NCI-H748 treated with DMSO at 0.1 percent for 48 hours (cell line): ENCODE measurements around the gene EML5.
"Not testable (repeated sequence)": the region's sequence is repeated elsewhere in the genome, so short reads cannot be mapped to it uniquely, and the experiment has no call there.

Source experiments
- DNase-seq: peaks from one replicate; lab custom pipeline; 2025; lab: John Stamatoyannopoulos, UW

The EML5 gene

DNA sequence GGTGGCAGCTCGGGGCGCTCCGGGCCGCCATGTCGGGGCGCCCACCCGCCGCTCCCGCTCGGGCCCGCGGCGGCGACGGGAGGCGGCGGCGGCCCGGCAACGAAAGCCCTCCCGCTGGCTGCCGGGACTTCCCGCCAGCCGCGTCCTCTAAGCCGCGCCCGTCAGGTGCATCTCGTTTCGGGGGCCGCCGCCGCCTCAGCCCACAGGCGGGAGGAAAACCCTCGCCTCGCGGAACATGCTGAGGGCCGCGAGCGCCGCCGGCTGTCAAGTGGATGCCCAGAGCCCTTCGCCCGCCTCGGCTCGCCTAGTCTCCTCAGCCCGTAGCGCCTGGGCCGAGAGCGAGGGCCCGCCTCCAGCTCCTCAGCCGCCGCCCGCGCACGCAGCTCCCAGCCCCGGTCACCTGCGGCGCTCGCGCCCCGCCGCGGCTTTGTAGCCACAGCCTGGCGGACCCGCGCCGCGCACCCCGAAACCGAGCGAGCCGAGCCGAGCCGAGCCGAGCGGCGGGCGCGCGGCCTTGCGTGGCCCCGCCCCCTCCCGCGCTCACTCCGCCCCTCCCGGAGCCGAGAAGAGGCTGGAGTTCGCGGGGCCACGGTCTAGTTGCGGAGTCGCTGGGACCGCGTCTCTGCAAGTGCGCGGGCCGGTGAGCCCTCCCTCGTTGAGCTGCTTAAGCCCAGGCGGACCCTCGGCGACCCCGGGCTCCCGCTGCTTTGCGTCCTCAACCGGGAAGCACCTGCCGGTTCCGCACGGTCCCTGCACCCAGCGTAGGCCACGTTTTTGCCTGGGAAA, at the start of gene EML5:
Gene EML5 (minus strand): TSS at position 481 of the 786 bp plus-strand sequence. CDS start 450 bp downstream, at position 31.
- DNase-seq: peak; percentile 82

DNA sequence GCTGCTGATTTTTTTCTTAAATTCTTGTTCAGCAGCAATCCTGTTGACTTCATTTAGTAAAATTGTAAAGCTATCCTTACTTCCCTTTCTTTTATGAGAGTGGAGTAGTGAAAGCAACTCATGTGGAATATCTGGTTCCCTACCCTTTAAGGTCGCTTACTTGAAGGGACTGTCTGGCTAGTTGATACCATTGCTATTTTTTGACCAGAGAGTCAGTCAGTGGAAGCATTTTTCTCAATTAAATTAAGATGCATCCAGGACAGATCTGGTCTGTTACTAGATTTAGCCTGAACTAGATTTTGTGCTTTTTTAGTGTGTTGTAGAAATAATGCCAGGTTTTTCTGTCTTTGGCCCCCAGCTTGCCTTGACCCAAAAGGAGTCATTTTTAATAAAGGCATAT, 49.7 kb upstream of the EML5 start:
- no peak for DNase-seq

DNA sequence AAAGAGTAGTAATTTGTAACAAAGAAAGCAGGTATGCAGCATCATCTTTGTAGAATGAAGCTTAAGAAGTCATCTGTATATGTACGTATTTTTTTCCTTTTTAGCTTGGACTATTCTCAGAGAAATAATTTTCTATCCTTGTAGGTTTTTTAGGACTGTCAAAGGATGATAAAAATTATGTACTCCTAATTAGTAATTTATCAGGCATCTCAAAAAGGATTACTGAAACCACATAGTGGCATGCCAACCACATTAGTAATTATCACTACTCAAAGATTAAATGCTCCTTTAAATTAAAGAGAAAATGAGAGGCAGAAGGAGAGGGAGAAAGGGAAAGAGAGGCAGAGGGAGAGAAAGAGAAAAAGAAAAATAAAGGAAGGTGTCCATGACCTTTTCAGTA, 49.0 kb upstream of the EML5 start:
- DNase-seq: no peak

DNA sequence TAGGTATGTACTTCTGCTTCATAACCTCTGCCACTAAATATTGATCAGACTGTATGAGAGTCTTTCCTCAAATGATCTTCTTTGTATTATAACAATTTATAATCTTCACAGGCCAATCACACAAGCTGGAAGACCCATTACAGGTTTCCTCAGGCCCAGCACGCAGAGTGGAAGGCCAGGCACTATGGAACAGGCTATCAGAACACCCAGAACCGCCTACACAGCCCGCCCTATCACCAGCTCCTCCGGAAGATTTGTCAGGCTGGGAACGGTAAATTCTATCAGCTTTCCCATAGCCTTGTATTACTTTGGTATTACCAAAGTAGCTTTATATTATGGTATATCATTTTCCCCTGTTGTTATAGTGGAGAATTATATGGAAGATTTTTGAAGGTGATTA, 48.2 kb upstream of the EML5 start:
- no peak for DNase-seq

DNA sequence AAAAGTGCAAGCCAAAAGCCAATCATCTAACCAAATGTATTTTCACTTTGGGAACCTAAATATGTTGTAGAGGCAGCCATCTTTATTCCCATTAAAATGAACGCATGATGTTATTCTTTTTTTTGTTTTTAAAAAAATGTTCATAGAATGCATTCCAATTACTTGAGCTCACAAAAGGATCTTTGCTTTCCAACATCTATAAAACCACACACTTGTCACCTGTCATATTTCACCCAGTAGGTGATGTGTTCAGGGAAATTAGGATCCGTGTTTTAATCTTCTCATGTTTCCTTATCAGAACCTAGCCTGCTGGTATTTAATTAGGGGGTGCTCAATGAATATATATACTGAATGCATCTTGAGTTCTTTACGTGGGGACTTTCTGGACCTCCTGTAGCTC, 45.3 kb upstream of the EML5 start:
- DNase-seq: no peak

DNA sequence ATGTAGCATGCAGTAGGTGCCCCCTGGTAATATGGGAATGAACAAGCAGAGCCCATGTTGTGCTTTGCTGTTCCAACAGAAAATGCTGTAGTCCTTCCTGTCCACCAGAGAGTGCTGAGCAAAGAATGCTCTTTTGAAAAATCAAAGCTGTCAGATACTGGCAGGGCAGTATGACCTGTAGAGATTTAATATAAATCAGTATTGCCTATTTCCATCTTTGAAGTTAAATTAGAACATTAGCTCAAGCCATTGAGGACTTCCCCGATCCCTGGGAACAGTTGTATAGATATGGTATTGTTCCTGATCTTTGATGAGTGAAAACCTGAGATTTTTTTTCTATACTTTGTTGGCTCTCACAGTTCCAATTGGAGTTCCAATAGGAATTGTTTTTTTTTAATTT, 44.7 kb upstream of the EML5 start:
- DNase-seq: no peak

DNA sequence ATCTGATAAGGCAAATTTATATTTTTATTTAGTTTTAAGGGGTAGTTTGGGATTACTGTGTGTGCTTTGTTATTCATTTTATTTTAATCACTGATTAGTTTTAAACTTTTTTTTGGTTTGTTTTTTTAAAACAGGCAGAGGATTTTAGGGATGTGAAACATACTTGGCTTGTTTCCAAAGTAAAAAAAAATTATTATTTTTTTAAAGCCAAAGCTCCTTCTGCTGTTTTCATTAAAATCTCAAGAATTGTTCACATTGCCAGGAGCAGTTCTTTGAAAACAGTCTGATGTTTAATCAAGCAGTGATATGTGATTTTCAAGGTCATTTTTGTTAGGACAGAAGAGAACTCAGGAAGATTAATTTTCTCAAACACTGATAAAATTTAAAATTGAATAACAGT, 42.9 kb upstream of the EML5 start:
- DNase-seq: no peak

DNA sequence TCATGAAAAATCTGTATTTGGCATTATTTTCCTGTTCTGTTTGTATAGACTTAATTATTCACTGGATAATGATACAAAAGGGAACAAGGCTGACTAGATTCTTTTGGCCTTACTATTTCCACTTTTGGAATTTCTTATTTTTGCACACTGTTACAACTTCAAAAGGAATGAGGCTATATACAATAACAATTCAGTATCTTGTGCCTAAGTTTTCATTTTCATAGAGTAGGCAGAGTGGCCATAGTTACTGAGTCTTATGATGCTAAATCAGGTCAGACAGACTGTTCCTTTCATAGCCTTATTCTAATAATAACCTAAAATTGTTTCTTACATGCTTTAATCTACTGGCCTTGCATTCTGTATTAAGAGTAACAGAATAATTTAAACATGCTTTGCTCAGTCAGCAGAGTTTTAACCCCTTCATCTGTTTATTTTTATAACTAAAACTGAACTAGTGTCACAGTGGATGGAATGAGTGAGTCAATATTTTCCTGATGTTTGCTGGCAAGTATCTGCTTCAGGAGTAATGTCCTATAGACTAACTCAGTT, 42.2 kb upstream of the EML5 start:
- DNase-seq: no peak

DNA sequence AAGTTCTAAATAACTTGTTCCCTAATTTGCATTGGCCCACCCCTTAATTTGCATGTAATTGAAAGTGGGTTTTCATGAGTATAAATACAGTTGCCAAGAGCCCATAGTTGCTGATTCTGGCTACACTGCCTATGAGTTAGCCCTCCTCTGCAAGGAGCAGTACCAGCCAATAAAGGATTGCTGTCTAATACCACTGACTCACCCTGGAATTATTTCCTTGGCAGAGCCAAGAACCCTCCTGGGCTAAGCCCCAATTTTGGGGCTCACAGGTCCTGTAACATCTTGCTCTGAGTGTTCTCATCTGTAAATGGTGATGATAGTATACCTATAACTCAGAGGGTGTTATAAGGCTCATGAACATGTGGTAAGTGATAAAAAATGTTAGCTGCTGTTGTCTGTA, 38.5 kb upstream of the EML5 start:
- DNase-seq: no peak

DNA sequence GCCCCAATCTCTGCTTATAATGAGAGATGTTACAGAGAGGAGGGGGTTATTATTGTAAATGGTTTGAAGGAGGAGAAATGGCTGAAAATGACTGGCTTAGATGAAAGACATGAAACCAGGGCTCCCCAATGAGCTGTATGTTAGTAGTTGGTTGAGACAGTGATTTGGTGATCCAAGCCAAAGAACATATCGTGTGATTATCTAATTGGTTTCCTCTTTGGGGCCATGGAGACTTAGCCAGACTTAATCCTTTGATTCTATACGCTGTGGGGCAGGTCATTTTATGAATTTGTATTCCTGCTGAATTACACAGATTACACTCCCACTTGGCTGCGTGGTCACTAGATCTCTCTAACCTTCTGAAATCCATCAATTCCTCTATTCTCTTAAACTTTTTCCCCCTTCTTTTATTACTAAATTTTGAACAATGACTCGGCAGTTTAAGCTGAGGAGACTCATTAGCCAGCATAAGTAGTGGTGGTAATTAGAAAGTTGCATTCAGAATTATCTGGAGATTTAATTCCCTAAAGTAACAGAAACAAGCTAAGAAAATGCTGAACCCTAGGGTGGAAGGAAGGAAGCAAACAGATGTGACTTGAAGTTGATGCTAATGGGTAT, 37.0 kb upstream of the EML5 start:
- no peak for DNase-seq

DNA sequence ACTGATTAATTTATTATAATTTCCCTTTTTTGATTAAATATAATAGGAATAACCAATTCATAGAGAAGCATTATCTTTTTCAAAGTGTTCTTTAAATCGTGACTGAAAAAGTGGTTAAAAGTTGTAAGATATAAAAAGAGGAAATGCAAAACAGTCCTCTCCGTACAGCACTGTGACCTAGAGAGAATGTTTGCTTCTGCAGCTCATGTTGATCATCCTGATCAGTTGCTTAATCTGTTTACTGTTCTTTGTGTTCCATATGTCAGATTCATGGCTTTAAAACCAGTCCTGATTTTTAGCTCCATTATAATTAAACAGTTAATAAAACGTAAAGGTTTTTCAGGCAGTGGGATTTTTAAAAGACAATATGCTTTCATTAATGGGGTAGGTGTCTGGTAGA, 36.4 kb upstream of the EML5 start:
- DNase-seq: no peak

DNA sequence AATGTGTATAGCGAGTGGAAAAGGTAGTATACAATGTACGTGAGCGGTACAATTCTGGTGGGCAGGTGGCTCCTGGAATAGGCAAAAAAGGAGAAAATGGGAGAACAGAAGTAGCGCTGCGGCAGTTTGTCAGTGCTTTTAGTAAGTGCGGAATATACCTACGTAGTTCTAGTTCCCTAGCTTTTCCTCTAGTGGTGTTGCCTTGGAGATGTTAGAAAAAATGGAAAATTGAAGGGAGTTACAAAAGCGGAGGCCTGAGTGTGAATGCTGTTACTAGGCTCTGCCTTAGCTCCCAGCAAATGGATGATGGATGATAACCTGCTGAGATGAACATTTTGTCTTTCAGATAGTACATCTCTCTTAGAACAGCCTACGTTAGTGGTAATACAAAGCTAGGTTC, 32.8 kb upstream of the EML5 start:
- DNase-seq: no peak

DNA sequence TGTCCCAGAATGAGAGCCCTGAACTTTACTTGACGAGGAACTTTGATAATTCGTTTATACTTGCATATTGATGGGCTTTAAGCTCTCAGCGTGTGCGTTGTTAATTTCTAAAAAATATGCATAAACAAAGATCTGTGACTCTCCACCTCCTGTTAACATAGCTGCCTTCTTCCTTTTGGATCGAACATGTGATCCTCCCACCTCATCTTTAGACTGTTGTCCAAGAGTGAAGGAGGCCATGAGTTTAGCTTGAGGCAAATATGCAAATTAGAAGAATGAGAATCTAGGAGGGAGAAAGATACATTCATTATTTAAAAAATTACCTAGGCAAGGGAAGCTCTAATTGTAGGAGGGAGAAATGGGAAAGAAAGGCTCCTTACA, 32.3 kb upstream of the EML5 start:
- DNase-seq: peak; percentile 15

DNA sequence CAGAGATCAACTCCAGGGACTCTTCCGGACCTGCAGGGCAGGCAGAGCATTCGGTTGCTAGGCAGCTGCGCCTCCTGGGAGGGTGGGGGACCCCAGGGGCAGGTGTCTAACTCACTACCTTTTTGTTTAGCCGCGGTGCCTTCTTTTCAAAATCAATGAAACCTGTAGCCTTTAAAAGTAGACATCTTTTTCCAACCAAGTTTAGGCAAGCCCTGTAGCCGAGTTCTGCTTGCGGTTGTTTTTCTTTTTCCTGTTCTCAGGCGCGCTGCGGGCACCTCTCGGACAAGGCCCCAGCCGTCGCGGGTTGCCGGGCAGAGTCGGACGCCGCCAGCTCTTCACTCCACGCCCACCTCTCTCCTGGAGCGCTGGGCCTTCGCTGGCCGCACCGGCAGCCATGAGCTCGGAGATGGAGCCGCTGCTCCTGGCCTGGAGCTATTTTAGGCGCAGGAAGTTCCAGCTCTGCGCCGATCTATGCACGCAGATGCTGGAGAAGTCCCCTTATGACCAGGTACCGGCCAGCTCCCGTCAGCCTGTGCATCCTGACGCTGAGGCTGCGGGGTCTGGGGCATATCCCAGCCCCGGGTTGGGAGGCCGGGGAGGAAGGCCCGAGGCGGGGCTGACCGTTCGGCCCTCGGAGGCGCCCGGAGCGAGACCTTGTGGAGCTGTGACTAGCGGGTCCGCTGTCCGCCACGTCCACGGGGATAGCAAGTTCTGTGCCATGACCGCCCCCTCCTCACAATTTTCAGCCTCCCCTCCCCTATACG, 31.7 kb upstream of the EML5 start, which contains the start of gene TTC8:
Gene TTC8 (plus strand): TSS at position 338 of the 764 bp plus-strand sequence. CDS start 57 bp downstream, at position 395.
- peak; percentile 96 for DNase-seq

DNA sequence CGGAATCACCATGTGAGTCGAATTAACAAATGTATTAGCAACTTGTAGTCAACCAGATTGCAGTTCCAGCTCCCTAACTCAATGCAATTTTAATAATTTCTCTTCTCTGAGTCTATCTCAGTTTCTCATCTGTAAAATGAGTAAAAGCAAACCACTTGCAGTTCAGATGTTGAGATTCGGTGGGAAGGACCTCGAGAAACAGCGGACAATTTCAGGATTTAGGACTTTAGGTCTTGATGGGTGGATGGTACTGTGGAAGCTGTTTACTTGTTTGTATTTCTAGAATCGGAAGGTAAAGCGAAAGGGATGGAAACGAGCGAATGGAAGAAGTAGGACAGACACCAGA, 31.2 kb upstream of the EML5 start:
- DNase-seq: no peak

DNA sequence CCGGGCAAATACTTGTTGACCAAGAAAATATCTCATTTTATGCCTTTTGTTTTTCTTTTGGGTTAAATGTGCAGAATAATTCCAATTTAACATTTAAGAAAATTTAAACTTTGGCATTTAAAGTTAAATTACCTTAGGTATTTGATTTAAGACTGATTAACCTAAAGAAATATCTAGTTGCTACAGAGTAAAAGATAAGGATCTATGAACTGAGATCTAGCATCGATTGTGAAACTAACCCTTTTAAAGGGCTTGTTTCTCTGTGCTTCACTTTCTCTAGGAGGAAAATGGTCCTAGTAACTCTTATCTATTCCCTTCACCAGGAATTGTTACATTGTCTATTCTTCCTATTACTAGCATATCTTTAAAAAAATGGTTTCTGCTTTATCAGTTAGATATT, 29.1 kb upstream of the EML5 start:
- DNase-seq: no peak

DNA sequence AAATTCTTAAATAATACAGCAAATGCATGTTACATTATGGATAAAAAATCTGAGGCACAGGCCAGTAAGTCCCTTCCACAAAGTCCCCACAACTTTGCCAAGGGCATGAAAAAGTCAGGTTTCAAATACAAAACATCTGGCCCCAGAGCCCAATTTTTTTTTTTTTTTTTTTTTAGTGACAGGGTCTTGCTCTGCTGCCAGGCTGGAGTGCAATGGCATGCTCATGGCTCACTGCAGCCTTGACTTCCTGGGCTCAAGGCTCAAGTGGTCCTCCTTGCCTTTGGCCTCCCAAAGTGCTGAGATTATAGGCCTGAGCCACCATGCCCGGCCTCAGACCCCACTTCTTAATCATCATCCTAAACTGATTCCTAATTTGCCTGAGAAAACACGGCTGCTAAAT, 28.6 kb upstream of the EML5 start:
- DNase-seq: no peak

DNA sequence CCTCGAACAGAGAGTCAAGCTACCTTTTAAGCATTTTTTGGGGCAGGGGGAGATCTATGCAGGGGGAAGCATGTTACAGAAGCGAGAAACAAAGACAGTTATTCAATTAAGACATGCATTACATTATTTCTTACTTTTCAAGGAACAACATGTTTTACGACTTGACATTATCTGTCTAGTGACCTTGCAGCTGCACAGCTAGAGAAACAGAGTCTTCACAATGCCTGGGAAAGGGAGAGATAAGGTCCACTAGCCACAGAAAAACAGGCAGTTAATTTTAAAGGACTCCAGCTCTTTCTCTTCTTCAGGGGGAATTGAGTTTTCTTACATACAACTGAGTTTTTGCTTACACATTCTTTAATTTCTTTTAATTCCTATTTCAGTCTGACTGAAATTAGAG, 26.9 kb upstream of the EML5 start:
- DNase-seq: not testable (repeated sequence)

DNA sequence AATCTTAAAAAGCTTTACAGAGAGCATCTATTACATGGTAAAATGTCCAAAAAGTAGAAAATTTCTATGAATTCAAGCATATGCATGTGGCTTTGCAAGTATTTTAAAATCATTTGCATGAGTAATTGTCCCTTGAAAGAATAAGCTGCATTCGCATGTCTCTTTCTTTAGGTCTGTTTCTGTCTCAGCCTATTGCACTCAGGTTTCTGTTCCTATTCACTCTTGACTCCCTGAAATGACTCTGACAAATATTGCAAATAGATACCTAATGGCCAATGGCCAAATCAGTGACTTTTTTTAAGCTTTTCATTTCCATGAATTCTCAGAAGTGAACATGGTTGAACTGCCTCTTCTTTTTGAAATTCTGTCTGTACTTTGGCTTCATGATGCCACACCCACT, 25.3 kb upstream of the EML5 start:
- DNase-seq: no peak

DNA sequence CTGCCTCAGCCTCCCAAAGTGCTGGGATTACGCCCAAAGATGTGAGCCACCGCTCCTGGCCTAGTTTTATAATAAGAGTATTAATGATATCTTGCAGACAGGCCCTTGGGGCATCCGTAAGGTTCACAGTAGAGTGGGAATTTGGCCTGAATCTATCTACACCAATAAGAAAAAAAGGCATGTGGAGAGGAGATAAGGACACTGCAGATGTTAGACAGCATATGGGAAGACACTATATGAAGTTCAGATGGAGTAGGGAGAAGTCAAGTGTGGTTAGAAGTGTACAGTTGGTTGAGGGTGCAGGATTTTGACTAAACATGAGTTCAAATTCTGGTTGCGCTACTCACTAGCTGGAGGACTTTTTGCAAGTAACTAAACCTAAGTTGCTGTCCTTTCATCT, 23.2 kb upstream of the EML5 start:
- DNase-seq: no peak

DNA sequence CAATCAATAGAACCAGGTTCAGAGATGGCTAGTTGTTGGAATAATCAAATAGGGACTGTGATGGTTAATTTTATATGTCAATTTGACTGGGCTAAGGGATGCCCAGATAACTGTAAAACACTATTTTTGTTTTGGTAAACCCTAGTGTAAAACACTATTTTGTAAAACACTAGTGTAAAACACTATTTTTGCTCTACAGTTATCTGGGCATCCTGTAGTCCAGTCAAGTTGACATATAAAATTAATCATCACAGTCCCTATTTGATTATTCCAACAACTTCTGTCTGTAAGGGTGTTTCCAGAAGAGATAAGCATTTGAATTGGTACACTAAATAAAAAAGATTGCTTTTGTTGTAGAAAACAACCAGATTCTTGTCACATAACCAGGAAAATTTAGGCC, 15.6 kb upstream of the EML5 start:
- no peak for DNase-seq

DNA sequence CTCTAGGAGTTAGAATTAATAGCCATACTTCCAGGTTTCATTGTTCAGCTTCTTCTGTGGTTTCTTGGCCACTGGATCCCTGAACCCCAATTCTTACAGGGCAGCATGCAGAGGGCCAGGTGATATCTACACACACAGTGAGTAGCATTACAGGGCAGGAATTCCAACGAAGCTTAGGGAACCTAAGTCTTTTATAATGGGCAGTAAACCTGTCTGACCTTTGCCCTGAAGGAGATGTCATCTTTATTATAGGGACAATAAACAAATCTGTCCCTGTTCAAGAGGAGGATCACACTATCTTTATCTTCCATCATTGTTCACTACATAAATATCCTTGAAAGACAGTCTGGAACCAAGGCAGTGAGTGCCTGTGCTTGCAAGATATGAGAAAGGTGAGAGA, 11.7 kb upstream of the EML5 start:
- no peak for DNase-seq

DNA sequence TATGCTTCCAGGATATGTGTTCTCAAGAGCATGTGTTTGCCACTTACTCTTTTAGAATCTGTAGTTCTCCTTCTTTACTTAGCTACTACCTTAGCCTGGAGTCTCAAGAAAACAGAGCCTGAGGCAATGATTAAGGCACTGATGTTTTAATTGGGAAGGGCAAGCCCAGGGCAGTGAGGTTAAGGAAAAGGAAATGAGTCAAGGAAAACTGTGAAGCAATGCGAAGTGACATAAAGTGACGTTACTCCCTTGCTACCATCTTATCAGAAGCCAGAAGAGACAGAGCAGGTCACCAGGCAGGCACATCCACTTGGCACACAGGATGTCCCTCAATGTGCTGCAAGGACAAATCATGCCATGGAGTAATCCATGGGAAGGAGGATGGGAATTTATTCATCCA, 11.3 kb upstream of the EML5 start:
- DNase-seq: no peak
